HuH-7.5 (cell line): Measurements from ENCODE around the gene BACE2.
"Not testable (repeated sequence)": the region's sequence is repeated elsewhere in the genome, so short reads cannot be mapped to it uniquely, and the experiment has no call there.

Experiments used
- DNase-seq: peaks from one replicate; pipeline ENCODE4 v3.0.0; 2011; ENCODE audit warnings: low spot score

BACE2 gene

DNA sequence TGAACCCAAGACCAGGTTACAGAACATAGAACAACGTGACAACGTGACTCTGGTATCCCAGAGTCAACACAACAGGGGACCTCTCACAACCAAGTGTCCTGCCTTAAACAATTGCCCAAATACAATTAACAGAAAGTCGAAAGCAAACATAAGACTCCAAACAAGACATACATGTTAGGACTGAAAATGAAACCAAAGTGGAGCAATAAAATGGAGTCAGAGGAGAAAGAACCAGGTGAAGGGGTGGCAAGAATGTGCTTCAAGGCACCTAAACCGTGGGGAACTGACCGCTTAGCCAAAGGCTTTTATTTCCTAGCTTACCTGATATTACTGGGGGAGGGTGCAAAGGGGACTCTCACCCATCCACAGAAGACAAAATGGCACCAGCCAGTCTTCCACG is 17.8 kb downstream of the BACE2 start:
- DNase-seq, result no peak

DNA sequence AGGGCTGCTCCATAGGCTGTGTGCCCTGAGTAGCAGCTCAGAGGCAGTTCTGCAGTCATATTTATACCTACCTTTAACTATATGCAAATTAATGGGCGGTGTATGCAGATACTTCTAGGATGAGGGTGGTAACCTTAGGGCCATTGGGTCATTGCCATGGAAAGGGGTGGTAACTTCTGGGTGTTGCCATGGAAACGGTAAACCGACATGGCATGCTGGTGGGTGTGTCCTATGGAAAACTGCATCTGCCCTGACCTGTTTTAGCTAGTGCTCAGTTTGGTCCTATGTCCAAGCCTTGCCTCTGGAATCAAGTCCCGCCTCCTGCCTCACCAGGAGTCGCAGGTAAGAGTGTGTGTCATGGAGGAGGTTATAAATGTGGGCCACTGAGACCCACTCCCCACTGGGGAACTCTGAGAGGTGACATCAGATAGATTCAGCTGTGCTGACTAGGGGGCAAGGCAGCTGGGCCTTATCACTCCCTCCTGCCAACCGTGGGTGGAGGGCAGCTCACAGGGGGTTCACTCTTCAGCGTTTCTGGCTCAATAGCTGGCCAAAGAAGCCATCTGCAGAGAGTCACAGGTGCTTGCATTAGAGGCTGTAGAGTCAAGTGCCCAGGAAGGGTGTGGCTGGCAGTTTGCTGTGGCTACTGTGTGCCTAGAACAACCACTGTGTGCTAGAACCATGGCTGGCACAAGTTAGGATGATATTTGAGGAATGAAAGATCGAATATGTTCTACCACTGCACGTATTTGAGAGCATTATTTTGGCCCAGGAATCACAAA is 19.0 kb downstream of the BACE2 start:
- no peak for DNase-seq

DNA sequence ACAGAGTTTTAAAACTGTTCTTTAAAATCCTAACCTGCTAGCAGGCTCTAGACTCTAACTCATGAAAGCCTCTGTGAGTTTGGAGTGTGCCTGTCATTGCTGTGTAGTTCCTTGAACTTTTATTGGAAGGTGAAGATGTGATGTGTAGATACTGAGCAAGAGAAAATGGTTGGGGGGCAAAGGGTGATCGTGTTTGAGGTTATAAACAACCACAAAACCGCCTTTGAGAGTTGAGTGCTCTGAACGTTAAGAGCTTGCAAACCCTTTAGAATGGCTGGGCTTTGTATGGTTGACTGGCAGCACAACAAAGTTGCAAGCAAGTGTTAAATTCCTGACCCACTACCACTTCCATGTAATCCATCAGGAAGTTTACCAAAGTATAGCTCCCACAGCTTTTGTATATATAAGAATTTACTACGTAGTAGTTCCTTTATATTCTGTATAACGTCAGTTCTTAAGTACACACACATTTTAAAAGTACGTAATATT is 19.6 kb downstream of the BACE2 start:
- DNase-seq, result no peak

DNA sequence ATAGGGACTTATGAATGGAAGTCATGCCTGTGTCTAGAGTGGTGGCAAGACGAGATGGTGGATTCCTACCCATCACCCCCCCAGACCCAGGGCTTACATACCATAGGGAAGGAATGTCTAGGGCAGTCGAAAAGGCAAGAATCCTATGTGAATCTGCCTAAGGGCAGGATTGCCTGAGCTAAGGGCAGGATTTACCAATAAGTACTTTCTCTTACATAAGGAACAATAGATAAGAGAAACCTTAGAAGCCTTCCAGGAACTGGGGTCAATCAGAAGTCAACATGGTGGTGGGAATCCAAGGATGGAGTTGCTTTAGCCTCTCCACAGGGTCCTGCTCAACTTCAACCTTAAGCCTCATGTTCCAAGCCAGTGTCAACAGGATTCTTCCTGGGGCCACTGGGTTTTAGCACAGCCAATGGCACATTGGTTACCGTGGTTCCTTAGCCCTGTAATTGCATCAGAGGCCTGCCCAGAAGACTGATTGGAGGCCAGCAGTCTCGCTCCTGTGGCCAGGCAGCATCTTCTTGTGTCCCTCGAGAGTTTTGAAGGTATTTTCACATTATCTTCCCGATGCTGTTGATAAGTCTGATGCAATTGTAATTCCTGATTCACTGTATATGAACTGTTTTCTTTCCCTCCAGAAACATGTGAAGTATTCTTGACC is 20.7 kb downstream of the BACE2 start:
- no peak for DNase-seq

DNA sequence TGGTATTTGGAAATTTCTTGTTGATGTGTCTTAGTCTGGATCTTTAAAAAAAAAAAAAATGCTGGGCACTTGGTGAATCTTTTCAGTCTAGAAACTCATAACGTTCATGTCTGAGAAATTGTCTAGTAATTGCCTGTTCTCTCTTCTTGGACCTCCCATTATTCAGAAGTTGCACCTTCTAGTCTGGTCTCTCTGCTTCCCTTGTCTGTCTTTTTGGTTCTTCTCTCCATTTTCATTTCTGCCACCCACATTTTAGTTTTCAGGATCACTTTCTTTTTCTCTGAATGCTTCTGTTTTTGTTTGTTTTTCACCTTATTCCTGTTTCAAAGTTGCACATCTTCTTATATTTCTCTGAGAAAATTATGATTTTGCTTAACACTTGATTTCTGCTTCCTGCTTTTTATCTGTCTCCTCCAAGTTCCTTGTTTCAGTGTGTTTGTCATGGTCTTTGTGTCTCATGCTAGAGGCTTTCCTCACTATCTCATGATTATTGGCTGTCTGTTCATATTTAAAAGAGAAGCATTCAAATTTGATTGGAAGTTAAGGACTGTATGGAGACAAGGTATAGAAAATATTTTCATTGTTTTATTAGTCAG is 21.3 kb downstream of the BACE2 start:
- DNase-seq, result no peak

DNA sequence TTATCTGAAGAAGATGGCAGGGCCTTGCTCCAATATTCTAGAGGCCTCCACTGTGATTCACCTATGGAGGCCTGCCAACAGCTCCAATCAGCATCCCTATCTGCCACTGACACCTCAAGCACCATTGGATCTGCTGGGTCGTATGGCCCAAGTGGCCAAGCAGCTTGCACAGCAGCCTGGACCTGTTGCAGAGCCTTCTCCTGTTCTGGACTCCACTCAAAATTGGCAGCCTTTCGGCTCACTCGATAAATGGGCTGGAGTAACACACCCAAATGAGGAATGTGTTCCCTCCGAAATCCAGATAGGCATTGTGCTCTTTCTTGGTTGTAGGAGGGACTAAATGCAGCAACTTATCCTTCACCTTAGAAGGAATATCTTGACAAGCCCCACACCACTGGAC is 24.6 kb downstream of the BACE2 start:
- DNase-seq, result not testable (repeated sequence)

DNA sequence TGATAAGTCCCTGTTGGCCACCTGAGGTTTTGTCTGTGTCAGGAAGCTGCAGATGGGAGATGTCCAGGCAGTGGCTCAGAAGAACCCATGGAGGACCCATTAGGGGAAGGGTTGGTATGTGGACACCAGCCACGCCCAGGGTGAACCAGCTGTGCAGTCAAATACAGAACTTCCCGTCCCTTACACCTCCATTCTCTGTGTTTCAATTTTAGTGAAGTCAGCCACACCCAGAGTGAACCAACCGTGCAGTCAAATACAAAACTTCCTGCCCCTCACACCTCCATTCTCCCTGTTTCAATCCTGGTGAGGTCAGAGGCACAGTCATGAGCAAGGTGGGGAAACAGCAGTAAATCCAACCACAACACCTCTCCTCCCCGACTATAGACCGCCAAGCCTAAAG is 27.4 kb downstream of the BACE2 start:
- no peak for DNase-seq

DNA sequence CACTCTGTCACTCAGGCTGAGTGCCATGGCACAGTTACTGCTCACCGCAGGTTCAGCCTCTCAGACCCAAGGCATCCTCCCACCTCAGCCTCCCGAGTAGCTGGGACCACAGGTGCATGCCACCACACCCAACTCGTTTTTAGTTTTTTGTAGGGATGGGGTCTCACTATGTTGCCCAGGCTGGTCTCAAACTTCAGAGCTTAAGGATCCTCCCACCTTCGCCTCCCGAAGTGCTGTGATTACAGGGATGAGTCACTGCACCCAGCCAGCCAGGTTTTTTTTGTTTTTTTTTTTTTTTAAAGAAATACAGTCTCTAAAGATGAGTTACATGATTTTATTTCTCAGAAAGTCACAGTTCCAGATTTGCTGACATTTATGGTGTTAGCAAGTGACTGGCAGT is 29.0 kb downstream of the BACE2 start:
- DNase-seq, result no peak

DNA sequence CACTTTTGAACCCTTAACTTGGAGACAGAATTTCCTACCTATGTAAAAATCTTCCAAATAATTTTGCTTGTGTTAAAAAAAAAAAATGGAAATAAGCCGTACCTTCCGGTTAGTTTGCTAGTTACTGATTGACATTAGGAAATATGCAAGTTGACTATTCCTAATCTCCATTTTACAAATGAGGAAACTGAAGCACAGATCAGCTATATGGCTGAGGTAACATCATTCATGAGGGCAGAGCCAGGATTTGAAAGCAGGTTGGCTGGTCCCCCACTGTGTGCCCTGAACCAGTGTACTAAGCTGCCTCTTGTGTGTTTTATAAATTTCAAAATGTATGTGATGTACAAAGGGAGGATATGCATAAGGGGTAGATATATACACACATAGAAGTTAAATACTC is 29.6 kb downstream of the BACE2 start:
- no peak for DNase-seq

DNA sequence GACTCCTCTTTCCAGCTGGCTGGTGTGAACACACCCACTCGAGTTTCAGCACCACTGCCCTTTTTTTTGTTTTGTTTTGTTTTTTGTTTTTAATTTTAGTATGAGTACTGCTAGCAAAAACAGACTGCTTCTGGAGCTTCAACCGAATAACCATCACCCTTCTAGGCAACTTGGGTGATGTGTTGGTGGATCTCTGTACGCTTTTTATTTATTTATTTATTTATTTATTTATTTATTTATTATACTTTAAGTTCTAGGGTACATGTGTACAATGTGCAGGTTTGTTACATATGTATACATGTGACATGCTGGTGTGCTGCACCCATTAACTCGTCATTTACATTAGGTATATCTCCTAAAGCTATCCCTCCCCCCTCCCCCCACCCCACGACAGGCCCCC is 30.7 kb downstream of the BACE2 start:
- DNase-seq, result not testable (repeated sequence)

DNA sequence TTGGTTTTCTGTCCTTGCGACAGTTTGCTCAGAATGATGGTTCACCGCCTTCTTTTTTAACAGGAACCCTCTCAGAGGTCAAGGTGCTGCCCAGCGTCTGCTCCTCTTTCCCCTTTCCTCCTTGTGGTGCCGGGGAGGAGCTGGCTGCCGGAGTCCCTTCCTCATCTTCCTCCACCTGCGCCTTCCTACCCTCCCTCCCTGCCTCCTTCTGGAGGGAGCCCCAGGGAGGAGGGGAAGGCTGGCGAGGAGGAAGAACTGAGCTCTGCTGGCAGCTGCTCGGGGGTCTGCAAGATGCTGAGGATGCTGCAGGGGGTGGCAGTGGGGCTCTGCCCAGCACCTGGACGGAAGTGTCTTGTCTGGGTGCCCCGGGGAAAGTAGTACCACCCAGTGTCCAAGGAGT is 31.2 kb downstream of the BACE2 start:
- no peak for DNase-seq

DNA sequence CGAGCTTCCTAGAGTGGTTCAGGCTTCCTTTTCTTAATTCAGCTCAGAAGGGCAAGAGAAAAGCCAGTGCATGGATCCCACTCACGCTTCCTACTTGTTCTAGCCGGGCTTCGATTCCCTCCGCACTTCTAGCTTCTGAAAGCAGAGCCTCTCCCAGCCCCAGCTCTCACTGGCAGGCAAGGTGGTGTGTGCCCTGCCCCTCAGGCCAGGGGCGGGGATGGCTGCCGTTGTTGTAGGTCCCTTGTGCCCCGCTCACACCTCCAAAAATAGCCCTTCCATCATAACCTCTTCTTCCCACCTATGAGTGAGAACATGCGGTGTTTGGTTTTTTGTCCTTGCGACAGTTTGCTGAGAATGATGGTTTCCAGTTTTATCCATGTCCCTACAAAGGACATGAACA is 31.6 kb downstream of the BACE2 start:
- DNase-seq, result no peak

DNA sequence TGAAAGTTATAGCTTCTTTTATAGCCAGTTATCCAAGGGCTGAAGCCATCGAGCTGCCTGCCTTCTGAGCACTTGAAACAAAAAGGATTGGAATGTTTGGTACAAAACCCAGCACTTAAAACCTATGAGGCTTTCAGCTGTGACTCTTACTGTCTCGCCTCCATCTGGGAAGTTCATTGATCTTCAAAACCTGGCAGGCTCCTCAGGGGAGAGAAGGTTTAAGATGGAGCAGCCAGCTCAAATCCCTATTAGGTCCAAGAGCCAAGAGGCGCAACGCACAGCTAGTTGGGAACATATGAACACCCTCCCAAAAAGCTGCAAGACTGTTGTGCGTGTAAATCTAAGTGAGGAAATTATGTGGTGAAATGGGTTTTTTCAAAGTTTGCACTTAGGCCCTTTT is 33.4 kb downstream of the BACE2 start:
- DNase-seq, result no peak

DNA sequence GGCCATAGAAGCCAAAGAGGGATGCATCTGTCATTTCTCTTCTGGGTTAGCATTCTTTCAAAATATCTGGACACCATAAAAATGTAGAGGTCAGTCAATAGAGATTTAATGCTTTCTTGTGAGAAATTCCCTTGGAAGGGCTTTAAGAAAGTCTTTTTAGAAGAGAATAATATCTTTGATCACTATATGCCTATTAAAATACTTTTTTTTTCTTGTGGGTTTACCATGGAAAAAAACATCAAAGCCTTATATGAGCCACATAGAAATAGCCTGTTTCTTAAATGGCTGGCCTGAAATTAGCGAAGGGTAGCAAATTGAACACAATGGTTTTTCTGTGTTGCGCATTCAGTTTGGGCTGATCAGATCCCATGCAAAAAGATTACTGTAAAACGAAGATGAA is 36.8 kb downstream of the BACE2 start:
- no peak for DNase-seq

DNA sequence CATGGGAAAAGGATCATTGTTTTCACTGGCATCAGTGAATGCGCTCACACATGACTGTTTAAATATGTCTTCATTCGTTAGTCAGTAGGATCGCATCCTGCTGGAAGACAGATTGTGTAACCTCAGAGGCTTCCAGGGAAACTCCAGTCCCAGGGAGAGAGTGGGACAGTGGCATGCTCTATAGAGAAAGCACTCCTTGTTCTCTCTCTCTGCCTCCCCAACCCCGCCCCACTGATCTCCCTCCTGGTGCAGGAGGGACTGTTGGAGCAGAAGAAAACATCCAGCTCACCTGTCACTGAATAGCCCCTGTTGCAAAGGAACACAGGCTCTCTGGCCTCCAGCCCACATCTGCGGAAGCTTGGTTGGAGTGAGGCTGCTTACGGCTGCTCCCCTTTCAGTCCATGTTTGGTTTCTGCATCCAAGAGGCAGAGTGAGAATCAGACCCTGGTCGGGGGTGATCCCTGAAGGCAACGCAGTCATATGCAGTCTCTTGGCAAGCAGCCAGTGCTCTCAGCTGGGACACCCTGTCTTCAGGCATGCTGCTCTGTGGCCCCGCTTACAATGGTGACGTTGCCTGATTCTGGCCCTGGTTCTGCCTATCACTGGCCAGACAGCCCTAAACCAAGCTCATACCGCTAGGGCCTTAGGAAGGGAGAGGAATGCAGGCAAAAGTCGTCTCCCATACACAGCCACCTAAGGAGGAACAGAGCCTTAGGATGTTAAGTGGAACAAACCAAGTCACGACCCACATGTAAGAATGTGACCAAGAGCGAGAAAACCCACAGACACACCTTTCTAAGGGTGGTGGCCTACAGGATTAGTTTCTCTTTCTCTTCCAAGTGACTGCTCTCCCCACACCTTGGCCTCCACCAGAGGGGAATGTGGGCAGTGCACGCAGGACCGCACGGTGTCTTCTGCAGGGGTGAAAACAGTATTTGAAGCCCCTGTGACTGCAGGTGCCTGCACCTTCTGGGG is 39.7 kb downstream of the BACE2 start:
- DNase-seq, result no peak

DNA sequence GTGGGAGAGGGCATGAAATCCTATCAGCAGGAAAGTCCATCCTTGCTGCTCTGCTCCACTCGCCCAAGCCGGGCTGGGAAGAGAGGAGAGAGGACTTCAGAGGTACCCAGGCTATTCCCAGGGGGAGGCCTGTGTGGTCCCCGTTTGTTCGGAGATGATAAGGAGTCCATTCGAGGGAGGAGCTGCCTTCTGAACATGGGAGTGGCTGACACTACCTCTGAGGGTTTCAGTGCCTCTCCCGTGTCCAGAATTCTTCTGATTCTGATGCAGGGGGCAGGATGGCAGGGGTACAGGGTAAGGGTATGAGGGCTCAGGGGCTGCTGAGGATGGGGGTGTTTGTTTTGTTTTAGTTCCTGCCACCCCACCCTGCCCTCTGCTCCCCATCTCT is 40.4 kb downstream of the BACE2 start:
- DNase-seq, result no peak

DNA sequence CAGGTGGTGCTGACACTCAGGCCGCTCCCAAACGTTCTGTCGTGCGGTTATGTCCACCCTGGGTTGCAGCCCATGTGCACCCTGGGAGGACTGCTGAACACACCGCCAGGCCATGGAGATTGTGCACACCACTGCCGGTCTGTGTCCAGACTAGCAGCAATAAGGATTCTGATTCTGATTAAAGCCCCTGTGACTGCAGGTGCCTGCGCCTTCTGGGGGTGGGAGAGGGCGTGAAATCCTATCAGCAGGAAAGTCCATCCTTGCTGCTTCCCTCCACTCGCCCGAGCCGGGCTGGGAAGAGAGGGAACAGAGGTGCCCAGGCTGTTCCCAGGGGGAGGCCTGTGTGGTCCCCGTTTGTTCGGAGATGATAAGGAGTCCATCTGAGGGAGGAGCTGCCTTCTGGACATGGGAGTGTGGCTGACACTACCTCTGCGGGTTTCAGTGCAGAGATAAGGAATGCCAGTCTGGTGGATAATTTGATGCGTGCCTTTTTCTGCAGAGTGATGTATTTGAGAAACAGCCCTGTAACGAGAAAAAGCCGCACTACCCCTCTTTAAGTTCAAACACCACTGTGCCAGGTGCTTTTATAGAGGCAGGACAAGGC is 41.2 kb downstream of the BACE2 start:
- no peak for DNase-seq

DNA sequence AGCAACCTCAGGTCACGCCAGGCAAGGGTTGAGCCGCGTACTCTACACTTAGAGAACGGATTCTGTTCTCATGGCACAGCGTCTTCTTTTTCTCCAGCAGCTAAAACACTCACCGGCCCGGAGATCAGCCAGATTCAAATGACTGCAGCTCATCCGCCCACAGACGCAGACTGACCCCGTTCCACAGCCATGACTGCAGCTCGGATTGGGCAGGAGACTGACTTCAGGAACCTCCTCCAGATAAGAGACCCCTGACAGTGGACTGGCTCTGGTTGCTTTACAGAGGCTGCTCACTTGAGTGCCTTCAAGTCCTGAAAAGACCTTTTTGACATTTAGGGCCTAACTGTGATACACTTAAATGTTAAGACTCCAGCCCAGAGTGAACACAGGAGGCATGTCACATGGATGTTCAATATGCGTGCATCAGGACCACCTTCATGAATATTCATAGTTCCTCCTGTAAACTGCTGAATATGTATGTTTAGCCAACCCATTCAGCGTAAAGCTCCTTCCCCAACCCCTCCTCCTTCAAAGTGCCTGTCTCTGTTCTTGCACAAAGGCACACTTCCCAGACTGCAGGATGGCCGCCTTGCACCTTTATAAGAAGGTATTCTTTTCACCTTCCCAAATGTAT is 42.6 kb downstream of the BACE2 start:
- DNase-seq, result no peak

DNA sequence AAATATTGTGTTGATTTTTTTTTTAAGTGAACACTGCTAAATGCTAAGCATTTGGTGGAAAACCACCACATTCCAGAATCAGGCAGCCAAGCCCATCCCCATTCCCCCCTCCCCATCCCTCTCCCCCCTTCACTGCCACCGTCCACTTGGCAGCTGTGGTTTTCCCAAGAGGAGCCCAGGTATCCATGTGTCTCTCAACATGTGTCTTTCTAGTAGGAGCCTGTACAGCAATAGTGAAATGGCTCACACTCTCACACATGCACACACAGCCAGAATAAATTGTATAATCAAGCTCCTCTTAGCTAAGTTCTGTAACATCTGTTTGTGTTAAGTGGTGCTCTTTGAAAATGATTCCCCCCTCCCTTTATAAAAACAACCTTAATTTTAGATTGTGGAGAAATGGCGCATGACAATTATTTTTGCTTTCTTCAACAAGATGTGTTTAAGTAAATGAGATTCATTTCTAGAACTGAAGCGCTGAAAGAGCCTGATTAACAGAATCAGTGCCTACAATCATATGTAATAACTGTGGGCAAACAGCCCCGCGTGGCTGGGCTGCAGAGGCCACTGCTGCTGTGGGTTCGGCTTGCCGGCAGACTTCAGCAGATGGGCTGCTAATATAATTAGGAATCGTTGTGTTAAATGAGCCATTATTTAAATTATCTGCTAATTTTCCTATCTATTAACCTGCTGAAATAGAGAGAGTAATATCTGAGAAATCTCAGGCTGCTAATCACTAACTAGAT is 43.3 kb downstream of the BACE2 start:
- DNase-seq, result no peak

DNA sequence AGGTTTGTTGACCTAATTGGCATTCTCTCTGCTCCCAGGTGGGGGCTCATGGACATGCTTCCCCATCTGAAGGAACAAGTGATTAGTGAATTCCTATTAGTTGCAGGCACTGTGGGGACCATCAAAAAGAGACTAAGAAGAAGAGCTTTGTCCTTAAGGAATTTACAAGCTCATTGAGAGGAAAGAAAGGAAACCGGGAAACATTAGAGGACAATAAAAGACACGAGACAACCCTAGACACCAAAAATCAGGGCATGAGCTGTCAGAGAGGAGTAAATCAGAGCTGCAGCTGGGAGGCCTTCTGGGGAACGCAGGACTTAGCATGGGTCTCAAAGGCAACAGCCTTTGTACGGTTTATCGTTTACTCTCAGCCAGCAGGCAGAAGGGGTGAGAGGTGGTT is 45.1 kb downstream of the BACE2 start:
- DNase-seq, result no peak
